KMS-11 (cell line): Measurements from ENCODE around the gene ATP2A2.

Experiments used
- H2AFZ ChIP-seq: fragments of 200-600 bp; sonication (generic); 2 replicates; pipeline ENCODE4 v1.6.1; 2016; ENCODE audit warnings: antibody characterized with exemption, mixed run types, low read depth
- H3K27ac ChIP-seq: fragments of 200-600 bp; sonication (generic); 2 replicates; pipeline ENCODE4 v1.6.1; 2016; ENCODE audit warnings: mild to moderate bottlenecking, mixed run types
- H3K27me3 ChIP-seq: fragments of 200-600 bp; sonication (generic); 2 replicates; pipeline ENCODE4 v1.6.1; 2017; ENCODE audit warnings: mild to moderate bottlenecking, low read depth, mixed run types, moderate library complexity; ENCODE audit not compliant: insufficient read depth
- H3K36me3 ChIP-seq: fragments of 200-600 bp; sonication (generic); 2 replicates; pipeline ENCODE4 v1.6.1; 2017; ENCODE audit warnings: mild to moderate bottlenecking, mixed run types; ENCODE audit not compliant: insufficient read depth
- H3K4me1 ChIP-seq: fragments of 200-600 bp; sonication (generic); 2 replicates; pipeline ENCODE4 v1.6.1; 2016; ENCODE audit warnings: mild to moderate bottlenecking, low read depth, mixed run types; ENCODE audit not compliant: poor library complexity, severe bottlenecking
- H3K4me2 ChIP-seq: fragments of 200-600 bp; sonication (generic); 2 replicates; pipeline ENCODE4 v1.7.0; 2016; ENCODE audit warnings: mild to moderate bottlenecking, mixed run types
- H3K4me3 ChIP-seq: fragments of 200-600 bp; sonication (generic); IDR thresholded peaks from 2 replicates; pipeline ENCODE4 v1.6.1; 2017; ENCODE audit warnings: low read depth, low read length, mixed read lengths; ENCODE audit not compliant: insufficient read depth
- H3K79me2 ChIP-seq: fragments of 200-600 bp; sonication (generic); 2 replicates; pipeline ENCODE4 v1.6.1; 2016; ENCODE audit warnings: low read depth, mixed run types; ENCODE audit not compliant: insufficient read depth
- H3K9ac ChIP-seq: fragments of 200-600 bp; sonication (generic); 2 replicates; pipeline ENCODE4 v1.6.1; 2016; ENCODE audit warnings: mild to moderate bottlenecking, mixed run types
- H4K20me1 ChIP-seq: fragments of 200-600 bp; sonication (generic); 2 replicates; pipeline ENCODE4 v1.6.1; 2016; ENCODE audit warnings: mild to moderate bottlenecking, mixed run types; ENCODE audit not compliant: insufficient read depth
- CTCF ChIP-seq: fragments of 200-600 bp; sonication (generic); conservative IDR thresholded peaks from 2 replicates; pipeline ENCODE4 v1.6.1; 2017; ENCODE audit warnings: low read depth, mild to moderate bottlenecking, antibody characterized with exemption, low read length, moderate library complexity, mixed read lengths

ATP2A2 gene

GRCh38 chr12:110369992-110370391 lies 88.9 kb downstream of the ATP2A2 start:
- Histone ChIP-seq H3K36me3 (no peaks in the 10 kb centered on the region), H3K27ac (no peak overlapping the region), H3K79me2 (no peaks in the 10 kb centered on the region), H3K27me3 (no peaks in the 10 kb centered on the region), H3K4me3 (no peak overlapping the region), H3K4me2 (no peak overlapping the region), H3K4me1 (no peaks in the 10 kb centered on the region), H2AFZ (no peak overlapping the region), H4K20me1 (no peaks in the 10 kb centered on the region), H3K9ac (no peak overlapping the region)
- TF ChIP-seq CTCF = no peak

GRCh38 chr12:110370732-110371231 lies 89.7 kb downstream of the ATP2A2 start:
- H3K36me3 ChIP-seq = no peaks in the 10 kb centered on the region

DNA sequence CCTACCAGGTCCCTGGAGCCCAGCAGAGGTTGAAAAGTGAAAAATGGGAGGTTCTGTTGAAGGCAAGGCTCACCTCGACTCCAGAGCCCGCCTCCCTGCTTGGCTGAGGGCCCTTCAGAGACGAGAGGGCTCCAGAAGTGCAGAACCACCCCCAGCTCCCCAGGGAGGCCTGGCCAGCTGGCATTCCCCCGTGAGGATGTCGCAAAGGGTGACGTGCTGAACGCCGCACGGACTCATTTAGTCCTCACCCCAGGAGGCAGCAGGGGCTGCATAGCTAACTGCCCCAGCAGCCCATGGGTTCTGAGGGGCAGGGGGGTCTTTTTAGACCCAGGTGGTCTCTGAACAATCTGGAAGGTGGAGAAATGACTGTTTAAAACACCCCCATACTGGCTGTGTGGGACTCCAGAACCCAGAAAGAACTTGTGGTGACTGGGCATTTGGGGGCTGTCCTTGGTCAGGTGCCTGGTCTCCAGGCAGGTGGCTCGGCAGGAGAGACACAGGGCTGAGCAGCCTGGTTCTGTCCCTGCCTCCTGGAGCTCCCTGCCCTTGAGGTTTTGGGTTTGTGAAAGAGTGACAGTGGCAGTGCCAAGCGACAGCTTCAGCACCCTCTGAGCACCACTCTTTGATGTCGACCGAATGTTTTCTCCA lies 90.5 kb downstream of the ATP2A2 start:
- Histone ChIP-seq H3K4me2 (no peak overlapping the region), H3K9ac (no peak overlapping the region), H3K27me3 (no peaks in the 10 kb centered on the region), H3K4me1 (no peaks in the 10 kb centered on the region), H2AFZ (no peak overlapping the region), H3K36me3 (no peaks in the 10 kb centered on the region), H3K4me3 (no peak overlapping the region), H3K79me2 (no peaks in the 10 kb centered on the region), H3K27ac (no peak overlapping the region), H4K20me1 (no peaks in the 10 kb centered on the region)
- no peak for TF ChIP-seq CTCF

More at GRCh38 chr12:110370732-110371231, 89.7 kb downstream of the ATP2A2 start:
- H3K4me3 ChIP-seq = no peak overlapping the region
- no peak overlapping the region for H2AFZ ChIP-seq
- no peaks in the 10 kb centered on the region for H3K4me1 ChIP-seq
- no peak overlapping the region for H3K4me2 ChIP-seq
- no peak overlapping the region for H3K9ac ChIP-seq
- H3K79me2 ChIP-seq = no peaks in the 10 kb centered on the region
- H4K20me1 ChIP-seq = no peaks in the 10 kb centered on the region
- TF ChIP-seq CTCF = no peak
- no peaks in the 10 kb centered on the region for H3K27me3 ChIP-seq
- H3K27ac ChIP-seq = no peak overlapping the region

- no peak overlapping the region for H3K9ac ChIP-seq
- H2AFZ ChIP-seq = no peak overlapping the region
- H3K4me2 ChIP-seq = no peak overlapping the region
- TF ChIP-seq CTCF = no peak
- H4K20me1 ChIP-seq = no peaks in the 10 kb centered on the region
- no peaks in the 10 kb centered on the region for H3K4me1 ChIP-seq
- no peaks in the 10 kb centered on the region for H3K36me3 ChIP-seq
- no peak overlapping the region for H3K4me3 ChIP-seq
- H3K27me3 ChIP-seq = no peaks in the 10 kb centered on the region
- no peaks in the 10 kb centered on the region for H3K79me2 ChIP-seq
- no peak overlapping the region for H3K27ac ChIP-seq
Observed at GRCh38 chr12:110372056-110372425, 91.0 kb downstream of the ATP2A2 start.
